HCT116 (cell line): ENCODE data around the gene PLCH2. TPM values are rescaled to one million over a fixed set of nuclear protein-coding genes. Genes with fewer than 3 reads are reported as not detected.
"Not testable (repeated sequence)": the region's sequence is repeated elsewhere in the genome, so short reads cannot be mapped to it uniquely, and the experiment has no call there.

Source experiments
- ATAC-seq: fragments of 200-7000 bp; cut with Tn5 transposase; 2 replicates; pipeline ENCODE4 v1.9.1; 2020; ENCODE audit warnings: mild to moderate bottlenecking, moderate library complexity
- BruUV-seq: library from RNA; stranded (reverse); fragments of 400-500 nt; replicated peaks from 2 replicates; lab custom pipeline; 2021; lab: Mats Ljungman, UMichigan
- CTCF ChIA-PET: fragments of 300-600 bp; sonication (Branson Sonifier 250); formaldehyde crosslinking; loops from one replicate; lab custom pipeline; 2021; ENCODE audit warnings: antibody characterized with exemption; lab: Charles Lee
- POLR2A ChIA-PET: fragments of 300-600, 350-600 bp; sonication (Branson Sonifier 250); formaldehyde crosslinking; loops from one replicate; lab custom pipeline; 2021; ENCODE audit warnings: antibody characterized with exemption; lab: Charles Lee
- RAD21 ChIA-PET, 2 experiments: fragments of 300-600 bp; sonication (Branson Sonifier 250); formaldehyde crosslinking; loops; one replicate each; lab custom pipeline; 2023; ENCODE audit warnings: low total read pairs in 2 of 2; ENCODE audit not compliant: uncharacterized antibody in 2 of 2, unreplicated experiment in 2 of 2, low non-redundant PET in 1 of 2; lab: Charles Lee
- DNase-seq: peaks from one replicate; pipeline ENCODE4 v3.0.0-alpha.2; 2010; ENCODE audit warnings: low read depth, low spot score
- H2AFZ ChIP-seq: fragments of 200-600 bp; shearing (Covaris generic), sonication (generic); 2 replicates; pipeline ENCODE4 v1.6.1; 2017; ENCODE audit warnings: low read depth, mixed run types, mixed read lengths, antibody characterized with exemption, low read length; ENCODE audit not compliant: poor library complexity, severe bottlenecking
- H3K27ac ChIP-seq: 2 replicates; pipeline ENCODE4 v1.5.1; 2012; ENCODE audit warnings: low read depth, low read length
- H3K27me3 ChIP-seq: fragments of 200-600 bp; sonication (generic); 2 replicates; pipeline ENCODE4 v1.6.1; 2016; ENCODE audit warnings: mixed run types, low read length, mixed read lengths; ENCODE audit not compliant: insufficient read depth
- H3K36me3 ChIP-seq, 2 experiments: fragments of 200-500 bp in 1 of 2; fragments of 200-600 bp in 1 of 2; sonication (Bioruptor generic) in 1 of 2; sonication (generic) in 1 of 2; 2 replicates each; pipeline versions ENCODE4 v1.5.1 to v1.6.1; 2014 to 2016; ENCODE audit warnings: low read length in 2 of 2, inconsistent platforms in 1 of 2, mixed read lengths in 1 of 2, mixed run types in 1 of 2; ENCODE audit not compliant: insufficient read depth in 2 of 2, control insufficient read depth in 1 of 2
- H3K4me1 ChIP-seq, 2 experiments: fragments of 200-600 bp in 1 of 2; sonication (generic) in 1 of 2; 2 replicates each; pipeline versions ENCODE4 v1.5.1 to v1.6.1; 2012 to 2017; ENCODE audit warnings: low read length in 2 of 2, inconsistent platforms in 1 of 2, mild to moderate bottlenecking in 1 of 2, mixed read lengths in 1 of 2, mixed run types in 1 of 2, moderate library complexity in 1 of 2; ENCODE audit not compliant: insufficient read depth in 2 of 2, control insufficient read depth in 1 of 2
- H3K4me2 ChIP-seq: fragments of 200-600 bp; sonication (generic); 2 replicates; pipeline ENCODE4 v1.6.1; 2017; ENCODE audit warnings: mixed run types, low read length, mixed read lengths
- H3K4me3 ChIP-seq, 2 experiments: fragments of 200-600 bp in 1 of 2; sonication (generic) in 1 of 2; replicated peaks in 1 of 2; 2 replicates each; pipeline ENCODE4 v1.5.1; 2011 to 2016; ENCODE audit warnings: low read length in 2 of 2, control low read depth in 1 of 2, low read depth in 1 of 2, mild to moderate bottlenecking in 1 of 2, mixed read lengths in 1 of 2, mixed run types in 1 of 2
- H3K79me2 ChIP-seq: fragments of 200-600 bp; sonication (generic); 2 replicates; pipeline ENCODE4 v1.6.1; 2017; ENCODE audit warnings: mild to moderate bottlenecking, mixed run types, low read length, moderate library complexity, mixed read lengths; ENCODE audit not compliant: insufficient read depth
- H3K9ac ChIP-seq: fragments of 200-600 bp; sonication (generic); 2 replicates; pipeline ENCODE4 v1.6.1; 2016; ENCODE audit warnings: low read length, mixed read lengths
- H3K9me2 ChIP-seq: fragments of 200-600 bp; sonication (generic), shearing (Covaris generic); 2 replicates; pipeline ENCODE4 v1.6.1; 2017; ENCODE audit warnings: mixed run types, mild to moderate bottlenecking, moderate library complexity; ENCODE audit not compliant: insufficient read depth
- H3K9me3 ChIP-seq, 2 experiments: fragments of 200-500 bp in 1 of 2; fragments of 200-600 bp in 1 of 2; sonication (Bioruptor generic) in 1 of 2; sonication (generic) in 1 of 2; 2 replicates each; pipeline ENCODE4 v1.6.1; 2014 to 2017; ENCODE audit warnings: low read length in 2 of 2, mixed read lengths in 2 of 2, inconsistent platforms in 1 of 2, low read depth in 1 of 2, mild to moderate bottlenecking in 1 of 2, mixed run types in 1 of 2, moderate library complexity in 1 of 2; ENCODE audit not compliant: control insufficient read depth in 1 of 2, insufficient read depth in 1 of 2
- H4K20me1 ChIP-seq: fragments of 200-600 bp; sonication (generic), shearing (Covaris generic); 2 replicates; pipeline ENCODE4 v1.6.1; 2017; ENCODE audit warnings: mixed run types, mild to moderate bottlenecking, moderate library complexity; ENCODE audit not compliant: insufficient read depth
- FOSL1 ChIP-seq: IDR thresholded peaks from 2 replicates; pipeline ENCODE4 v1.6.1; 2012; ENCODE audit warnings: low read depth
- POLR2A ChIP-seq: IDR thresholded peaks from 2 replicates; pipeline ENCODE4 v1.7.0; 2011; ENCODE audit warnings: borderline replicate concordance; ENCODE audit not compliant: insufficient read depth, insufficient read length; ENCODE audit errors: extremely low read depth
- POLR2AphosphoS5 ChIP-seq: IDR thresholded peaks from 2 replicates; pipeline ENCODE4 v1.6.1; 2011; ENCODE audit warnings: mild to moderate bottlenecking, low read depth, low read length, moderate library complexity
- TCF7L2 ChIP-seq: IDR thresholded peaks from 2 replicates; pipeline ENCODE4 v1.7.0; 2011; ENCODE audit warnings: borderline replicate concordance, inconsistent platforms; ENCODE audit not compliant: insufficient read depth, insufficient read length; ENCODE audit errors: extremely low read depth
- ZNF274 ChIP-seq: fragments of 200-500 bp; sonication (Bioruptor generic); IDR thresholded peaks from 2 replicates; pipeline ENCODE4 v1.6.1; 2014; ENCODE audit warnings: mild to moderate bottlenecking, low read depth, low read length, inconsistent platforms
- intact Hi-C: fragments of 100-400 bp; cut with micrococcal nuclease; formaldehyde crosslinking; loops from 2 replicates; pipeline ENCODE4 v1.10.0; 2022
- total RNA-seq: library from RNA; stranded (reverse); gene quantifications from one replicate; pipeline ENCODE4 v1.2.1, GENCODE V29; 2021; ENCODE audit not compliant: unreplicated experiment
- TF ChIP-seq, protein P1 (sequence below): IDR thresholded peaks from 2 replicates; pipeline ENCODE4 v1.6.1; 2012
- TF ChIP-seq, protein P2 (sequence below): IDR thresholded peaks from 2 replicates; pipeline ENCODE4 v1.6.1; 2012; ENCODE audit warnings: low read depth

The PLCH2 gene
- total RNA-seq, 1 experiment from 2014 or later = 2.0 TPM

DNA sequence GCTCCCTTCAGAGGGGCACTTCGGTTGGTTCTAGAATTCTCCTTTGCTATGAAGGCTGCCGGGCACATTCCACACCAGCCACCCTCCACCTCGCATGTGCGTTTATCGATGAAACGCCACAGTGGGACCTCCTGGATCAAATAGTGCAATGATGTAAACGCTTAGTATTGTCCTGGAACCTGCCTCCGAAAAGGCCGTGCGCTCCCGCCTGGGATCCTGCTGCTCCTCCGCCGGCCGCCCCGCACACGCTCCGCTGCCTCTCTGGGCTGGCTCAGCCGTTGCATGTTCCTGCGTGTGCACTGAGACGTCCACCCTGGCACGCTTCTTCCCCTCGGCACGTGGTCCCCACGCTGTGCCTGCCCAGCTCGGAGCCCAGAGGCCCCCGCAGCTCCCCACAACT, 76.1 kb downstream of the PLCH2 start (continued):
- no peak for TF ChIP-seq FOSL1
- no peak for TF ChIP-seq POLR2A
- no peak for TF ChIP-seq TCF7L2
- TF ChIP-seq, protein P1, sequence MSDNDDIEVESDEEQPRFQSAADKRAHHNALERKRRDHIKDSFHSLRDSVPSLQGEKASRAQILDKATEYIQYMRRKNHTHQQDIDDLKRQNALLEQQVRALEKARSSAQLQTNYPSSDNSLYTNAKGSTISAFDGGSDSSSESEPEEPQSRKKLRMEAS = no peak
- TF ChIP-seq POLR2AphosphoS5 = no peak
- no peak for TF ChIP-seq ZNF274
- TF ChIP-seq, protein P2, sequence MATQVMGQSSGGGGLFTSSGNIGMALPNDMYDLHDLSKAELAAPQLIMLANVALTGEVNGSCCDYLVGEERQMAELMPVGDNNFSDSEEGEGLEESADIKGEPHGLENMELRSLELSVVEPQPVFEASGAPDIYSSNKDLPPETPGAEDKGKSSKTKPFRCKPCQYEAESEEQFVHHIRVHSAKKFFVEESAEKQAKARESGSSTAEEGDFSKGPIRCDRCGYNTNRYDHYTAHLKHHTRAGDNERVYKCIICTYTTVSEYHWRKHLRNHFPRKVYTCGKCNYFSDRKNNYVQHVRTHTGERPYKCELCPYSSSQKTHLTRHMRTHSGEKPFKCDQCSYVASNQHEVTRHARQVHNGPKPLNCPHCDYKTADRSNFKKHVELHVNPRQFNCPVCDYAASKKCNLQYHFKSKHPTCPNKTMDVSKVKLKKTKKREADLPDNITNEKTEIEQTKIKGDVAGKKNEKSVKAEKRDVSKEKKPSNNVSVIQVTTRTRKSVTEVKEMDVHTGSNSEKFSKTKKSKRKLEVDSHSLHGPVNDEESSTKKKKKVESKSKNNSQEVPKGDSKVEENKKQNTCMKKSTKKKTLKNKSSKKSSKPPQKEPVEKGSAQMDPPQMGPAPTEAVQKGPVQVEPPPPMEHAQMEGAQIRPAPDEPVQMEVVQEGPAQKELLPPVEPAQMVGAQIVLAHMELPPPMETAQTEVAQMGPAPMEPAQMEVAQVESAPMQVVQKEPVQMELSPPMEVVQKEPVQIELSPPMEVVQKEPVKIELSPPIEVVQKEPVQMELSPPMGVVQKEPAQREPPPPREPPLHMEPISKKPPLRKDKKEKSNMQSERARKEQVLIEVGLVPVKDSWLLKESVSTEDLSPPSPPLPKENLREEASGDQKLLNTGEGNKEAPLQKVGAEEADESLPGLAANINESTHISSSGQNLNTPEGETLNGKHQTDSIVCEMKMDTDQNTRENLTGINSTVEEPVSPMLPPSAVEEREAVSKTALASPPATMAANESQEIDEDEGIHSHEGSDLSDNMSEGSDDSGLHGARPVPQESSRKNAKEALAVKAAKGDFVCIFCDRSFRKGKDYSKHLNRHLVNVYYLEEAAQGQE = no peak

DNA sequence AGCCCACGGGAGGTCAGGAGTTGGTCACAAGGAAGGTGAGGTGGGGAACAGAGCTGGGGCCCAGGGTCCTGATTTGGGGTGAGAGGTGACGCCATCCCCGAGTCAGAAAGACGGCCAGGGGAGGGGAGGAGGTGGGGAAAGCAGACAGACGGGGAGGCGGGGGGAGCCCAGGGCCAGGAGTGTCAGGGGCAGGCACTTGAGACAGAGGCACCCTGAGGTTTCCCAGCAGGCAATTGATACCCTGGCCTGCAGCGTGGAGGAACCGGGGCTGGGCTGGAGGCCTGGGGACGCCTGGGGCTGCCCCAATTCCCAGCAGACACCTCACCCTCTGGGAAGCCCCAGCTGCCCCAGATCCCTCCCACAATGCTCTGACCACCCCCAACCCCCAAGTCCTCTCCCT, 77.0 kb downstream of the PLCH2 start:
- intact Hi-C loops, ATAC-seq, H3K27ac ChIP-seq, H3K36me3 ChIP-seq, H3K9me3 ChIP-seq, H3K4me3 ChIP-seq, H4K20me1 ChIP-seq, H2AFZ ChIP-seq, H3K9ac ChIP-seq, POLR2A ChIA-PET, H3K4me2 ChIP-seq, H3K79me2 ChIP-seq, RAD21 ChIA-PET, DNase-seq, BruUV-seq, H3K27me3 ChIP-seq, CTCF ChIA-PET, H3K9me2 ChIP-seq: not testable (repeated sequence)
- H3K4me1 ChIP-seq = peaks cover 12% of the 10 kb centered on the region in 2 experiments
